ENCODE measurements around the gene CASP8AP2.

DNA sequence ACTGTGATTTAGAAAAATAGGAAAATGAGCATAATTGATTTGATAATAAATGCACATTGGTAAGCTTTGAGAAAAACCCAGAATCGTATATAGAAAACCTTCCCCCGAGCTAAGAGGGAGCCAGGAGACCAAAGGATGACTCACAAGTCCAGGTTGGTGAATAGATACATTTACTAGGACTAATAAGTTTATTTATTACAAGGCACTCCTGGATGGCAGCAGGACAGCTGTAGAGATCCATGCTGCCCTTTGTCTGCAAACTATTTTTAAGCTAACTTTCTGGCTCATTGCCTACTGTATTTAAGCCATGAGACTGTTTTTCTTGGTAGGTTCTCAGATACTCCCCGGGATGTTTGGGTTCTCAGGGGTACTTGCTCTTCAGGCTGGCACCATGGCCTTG is 13.4 kb downstream of the CASP8AP2 start:
- TF ChIP-seq, protein P1, sequence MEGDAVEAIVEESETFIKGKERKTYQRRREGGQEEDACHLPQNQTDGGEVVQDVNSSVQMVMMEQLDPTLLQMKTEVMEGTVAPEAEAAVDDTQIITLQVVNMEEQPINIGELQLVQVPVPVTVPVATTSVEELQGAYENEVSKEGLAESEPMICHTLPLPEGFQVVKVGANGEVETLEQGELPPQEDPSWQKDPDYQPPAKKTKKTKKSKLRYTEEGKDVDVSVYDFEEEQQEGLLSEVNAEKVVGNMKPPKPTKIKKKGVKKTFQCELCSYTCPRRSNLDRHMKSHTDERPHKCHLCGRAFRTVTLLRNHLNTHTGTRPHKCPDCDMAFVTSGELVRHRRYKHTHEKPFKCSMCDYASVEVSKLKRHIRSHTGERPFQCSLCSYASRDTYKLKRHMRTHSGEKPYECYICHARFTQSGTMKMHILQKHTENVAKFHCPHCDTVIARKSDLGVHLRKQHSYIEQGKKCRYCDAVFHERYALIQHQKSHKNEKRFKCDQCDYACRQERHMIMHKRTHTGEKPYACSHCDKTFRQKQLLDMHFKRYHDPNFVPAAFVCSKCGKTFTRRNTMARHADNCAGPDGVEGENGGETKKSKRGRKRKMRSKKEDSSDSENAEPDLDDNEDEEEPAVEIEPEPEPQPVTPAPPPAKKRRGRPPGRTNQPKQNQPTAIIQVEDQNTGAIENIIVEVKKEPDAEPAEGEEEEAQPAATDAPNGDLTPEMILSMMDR (IDR thresholded peaks at IDR 0.05): no peak
- no peak for TF ChIP-seq POLR2A (IDR thresholded peaks at IDR 0.05)
